Neural cell (in vitro differentiated cells): ENCODE measurements around the gene RTN4. TPM values are rescaled to one million over a fixed set of nuclear protein-coding genes. Genes with fewer than 3 reads are reported as not detected.

ENCODE experiments used
- H2AFZ ChIP-seq: fragments of 200-600, 300-800 bp; sonication (generic), shearing (Covaris generic); 2 replicates; pipeline ENCODE4 v1.6.0; 2014; ENCODE audit warnings: low read depth, mild to moderate bottlenecking, antibody characterized with exemption, low read length, moderate library complexity
- H3F3A ChIP-seq: fragments of 200-600 bp; shearing (Covaris generic); 2 replicates; pipeline ENCODE4 v1.6.1; 2016; ENCODE audit warnings: mild to moderate bottlenecking, moderate library complexity, mixed read lengths, antibody characterized with exemption, low read length; ENCODE audit not compliant: insufficient read depth, poor library complexity, severe bottlenecking
- H3K27ac ChIP-seq: fragments of 200-600, 300-800 bp; sonication (generic), shearing (Covaris generic); 2 replicates; pipeline ENCODE4 v1.5.1; 2014; ENCODE audit warnings: mild to moderate bottlenecking, low read length, moderate library complexity
- H3K27me3 ChIP-seq: fragments of 300-800, 200-600 bp; sonication (generic), shearing (Covaris generic); 2 replicates; pipeline ENCODE4 v1.6.0; 2014; ENCODE audit warnings: mild to moderate bottlenecking, low read depth, low read length, moderate library complexity; ENCODE audit not compliant: insufficient read depth
- H3K36me3 ChIP-seq: fragments of 300-800, 200-600 bp; sonication (generic), shearing (Covaris generic); 2 replicates; pipeline ENCODE4 v1.5.1; 2014; ENCODE audit warnings: mild to moderate bottlenecking, antibody characterized with exemption, low read length, moderate library complexity; ENCODE audit not compliant: insufficient read depth
- H3K4me2 ChIP-seq: fragments of 300-800, 200-600 bp; sonication (generic), shearing (Covaris generic); 2 replicates; pipeline ENCODE4 v1.6.0; 2014; ENCODE audit warnings: mild to moderate bottlenecking, low read length
- H3K4me3 ChIP-seq: fragments of 300-800, 200-600 bp; sonication (generic), shearing (Covaris generic); 2 replicates; pipeline ENCODE4 v1.5.1; 2014; ENCODE audit warnings: mild to moderate bottlenecking, low read length, moderate library complexity
- H3K79me2 ChIP-seq: fragments of 200-600 bp; shearing (Covaris generic); replicated peaks from 2 replicates; pipeline ENCODE4 v1.6.0; 2014; ENCODE audit warnings: mild to moderate bottlenecking, low read length, moderate library complexity; ENCODE audit not compliant: insufficient read depth
- H3K9ac ChIP-seq: fragments of 300-800, 200-600 bp; sonication (generic), shearing (Covaris generic); 2 replicates; pipeline ENCODE4 v1.6.1; 2016; ENCODE audit warnings: mild to moderate bottlenecking, low read length, mixed read lengths
- H3K9me2 ChIP-seq: fragments of 200-600 bp; shearing (Covaris generic); 2 replicates; pipeline ENCODE4 v1.6.1; 2016; ENCODE audit warnings: mild to moderate bottlenecking, low read length, mixed read lengths; ENCODE audit not compliant: insufficient read depth
- H3K9me3 ChIP-seq: fragments of 200-600, 300-800 bp; sonication (generic), shearing (Covaris generic); 2 replicates; pipeline ENCODE4 v1.6.1; 2016; ENCODE audit warnings: mild to moderate bottlenecking, mixed run types, low read length, moderate library complexity, mixed read lengths
- H4K20me1 ChIP-seq: fragments of 200-600 bp; shearing (Covaris generic); 2 replicates; pipeline ENCODE4 v1.6.1; 2016; ENCODE audit warnings: mild to moderate bottlenecking, mixed run types; ENCODE audit not compliant: insufficient read depth
- EP300 ChIP-seq: fragments of 450-650 bp; conservative IDR thresholded peaks from 2 replicates; pipeline ENCODE4 v1.6.1; 2014; ENCODE audit warnings: antibody characterized with exemption, mild to moderate bottlenecking, moderate library complexity; ENCODE audit not compliant: poor library complexity, severe bottlenecking
- EZH2 ChIP-seq: fragments of 200-600, 300-800 bp; shearing (Covaris generic), sonication (generic); IDR thresholded peaks from 2 replicates; pipeline ENCODE4 v1.6.1; 2014; ENCODE audit warnings: antibody characterized with exemption, low read length, borderline replicate concordance, mild to moderate bottlenecking; ENCODE audit not compliant: insufficient read depth, poor library complexity, severe bottlenecking
- MXI1 ChIP-seq: fragments of 450-650 bp; conservative IDR thresholded peaks from 2 replicates; pipeline ENCODE4 v1.6.1; 2014; ENCODE audit warnings: antibody characterized with exemption, mild to moderate bottlenecking; ENCODE audit not compliant: poor library complexity, severe bottlenecking
- RAD21 ChIP-seq: fragments of 450-650 bp; conservative IDR thresholded peaks from 2 replicates; pipeline ENCODE4 v1.6.1; 2014; ENCODE audit warnings: antibody characterized with exemption, mild to moderate bottlenecking, moderate library complexity
- REST ChIP-seq: IDR thresholded peaks from 2 replicates; pipeline ENCODE4 v1.6.1; 2012; ENCODE audit warnings: borderline replicate concordance
- SMC3 ChIP-seq: fragments of 450-650 bp; conservative IDR thresholded peaks from 2 replicates; pipeline ENCODE4 v1.6.1; 2014; ENCODE audit warnings: antibody characterized with exemption, mild to moderate bottlenecking, moderate library complexity; ENCODE audit not compliant: poor library complexity
- TAF1 ChIP-seq: IDR thresholded peaks from 2 replicates; pipeline ENCODE4 v1.6.1; 2012; ENCODE audit warnings: low read depth
- polyA plus RNA-seq: library from polyadenylated mRNA; depleted of rRNA; stranded (reverse); fragments of >200 nt; gene quantifications from 2 replicates; pipeline ENCODE4 v1.2.3, GENCODE V29; 2014

The RTN4 gene
- polyA plus RNA-seq, 1 donor from 2014 or later = 582 TPM

- H3K9ac ChIP-seq = no peak overlapping the region
- H3K27me3 ChIP-seq = no peaks in the 10 kb centered on the region
- no peaks in the 10 kb centered on the region for H3F3A ChIP-seq
- no peaks in the 10 kb centered on the region for H3K36me3 ChIP-seq
- no peaks in the 10 kb centered on the region for H3K79me2 ChIP-seq
- no peak overlapping the region for H3K4me2 ChIP-seq
- H4K20me1 ChIP-seq = no peaks in the 10 kb centered on the region
- TF ChIP-seq REST = no peak
- H3K4me3 ChIP-seq = no peak overlapping the region
- no peaks in the 10 kb centered on the region for H3K9me2 ChIP-seq
- H3K9me3 ChIP-seq = no peaks in the 10 kb centered on the region
- H3K27ac ChIP-seq = no peak overlapping the region
- no peak overlapping the region for H2AFZ ChIP-seq
These were observed 118.8 kb downstream of the RTN4 start for GRCh38 chr2:54931473-54931872.

GRCh38 chr2:54928719-54929118 lies 121.5 kb downstream of the RTN4 start:
- H3K27me3 ChIP-seq = no peaks in the 10 kb centered on the region
- no peaks in the 10 kb centered on the region for H3K36me3 ChIP-seq
- H4K20me1 ChIP-seq = no peaks in the 10 kb centered on the region
- TF ChIP-seq EP300 (no peak), REST (no peak), EZH2 (no peak), TAF1 (no peak), MXI1 (no peak), SMC3 (no peak), RAD21 (no peak)
- H3K9me3 ChIP-seq = no peaks in the 10 kb centered on the region
- no peak overlapping the region for H3K4me3 ChIP-seq
- no peak overlapping the region for H3K9ac ChIP-seq
- H2AFZ ChIP-seq = no peak overlapping the region
- H3F3A ChIP-seq = no peaks in the 10 kb centered on the region
- no peaks in the 10 kb centered on the region for H3K79me2 ChIP-seq
- H3K9me2 ChIP-seq = no peaks in the 10 kb centered on the region
- H3K4me2 ChIP-seq = no peak overlapping the region
- no peak overlapping the region for H3K27ac ChIP-seq
